K562 (cell line): ENCODE measurements around the gene GYS1. TPM values are rescaled to one million over a fixed set of nuclear protein-coding genes. Genes with fewer than 3 reads are reported as not detected.

Experiments used
- ARID3A ChIP-seq: IDR thresholded peaks from 2 replicates; pipeline ENCODE4 v1.6.1; 2012; ENCODE audit warnings: low read depth, low read length, improper control_type of control experiment, borderline replicate concordance
- ATF1 ChIP-seq, 2 experiments: fragments of 450-650 bp in 1 of 2; IDR thresholded peaks; 2 replicates each; pipeline ENCODE4 v1.6.1; 2016; ENCODE audit warnings: missing compliant biosample characterization in 1 of 2, missing genetic modification characterization in 1 of 2
- CREB1 ChIP-seq, 2 experiments: sonication (generic) in 1 of 2; formaldehyde crosslinking in 1 of 2; IDR thresholded peaks; 2 replicates each; pipeline versions ENCODE4 v1.6.1 to v1.8.0; 2012 to 2022; ENCODE audit warnings: inconsistent platforms in 1 of 2, mild to moderate bottlenecking in 1 of 2, missing genetic modification reagents in 1 of 2, moderate library complexity in 1 of 2
- EP400 ChIP-seq: fragments of 450-650 bp; IDR thresholded peaks from 2 replicates; pipeline ENCODE4 v1.6.1; 2017; ENCODE audit warnings: antibody characterized with exemption, mild to moderate bottlenecking, moderate library complexity
- FOXK1 ChIP-seq: sonication (generic); formaldehyde crosslinking; IDR thresholded peaks from 2 replicates; pipeline ENCODE4 v1.8.0; 2022; ENCODE audit warnings: missing genetic modification reagents, mild to moderate bottlenecking, borderline replicate concordance
- GABPA ChIP-seq: fragments of 200-800 bp; sonication (Bioruptor generic); conservative IDR thresholded peaks from 2 replicates; pipeline ENCODE4 v1.6.1; 2016; ENCODE audit warnings: low read depth, missing genetic modification characterization, missing compliant biosample characterization
- HNRNPK ChIP-seq: fragments of 200-400 bp; formaldehyde crosslinking; IDR thresholded peaks from one replicate; pipeline ENCODE4 v1.6.1; 2018; ENCODE audit warnings: mild to moderate bottlenecking, low read depth, low read length; ENCODE audit not compliant: poor library complexity, severe bottlenecking
- MLX ChIP-seq, 2 experiments: fragments of 450-650 bp in 1 of 2; sonication (generic) in 1 of 2; formaldehyde crosslinking; conservative IDR thresholded peaks; 2 replicates each; pipeline versions ENCODE4 v1.4.0 to v1.8.1; 2020 to 2022; ENCODE audit warnings: mild to moderate bottlenecking in 1 of 2, missing genetic modification reagents in 1 of 2
- NFE2 ChIP-seq: IDR thresholded peaks from 2 replicates; pipeline ENCODE4 v1.6.1; 2014; ENCODE audit warnings: antibody characterized with exemption, low read depth
- NFYB ChIP-seq: IDR thresholded peaks from 2 replicates; pipeline ENCODE4 v1.6.1; 2011; ENCODE audit warnings: mild to moderate bottlenecking, moderate library complexity; ENCODE audit not compliant: insufficient read length; ENCODE audit errors: extremely low read depth
- PPARD ChIP-seq: fragments of 250-450 bp; sonication (Bioruptor Pico); IDR thresholded peaks from 2 replicates; pipeline ENCODE4 v1.8.0; 2022; ENCODE audit warnings: inconsistent platforms, mild to moderate bottlenecking, moderate library complexity
- PRDM10 ChIP-seq: fragments of 450-650 bp; IDR thresholded peaks from 2 replicates; pipeline ENCODE4 v1.6.1; 2018; ENCODE audit not compliant: partially characterized antibody
- TAF9B ChIP-seq: fragments of 450-650 bp; IDR thresholded peaks from 2 replicates; pipeline ENCODE4 v1.6.1; 2018; ENCODE audit warnings: mild to moderate bottlenecking; ENCODE audit not compliant: partially characterized antibody
- TEAD2 ChIP-seq: fragments of 450-650 bp; IDR thresholded peaks from 2 replicates; pipeline ENCODE4 v1.6.1; 2016; ENCODE audit warnings: missing genetic modification characterization, control low read depth, missing compliant biosample characterization
- ZNF354B ChIP-seq: fragments of 250-450 bp; sonication (Bioruptor Pico); IDR thresholded peaks from 2 replicates; pipeline ENCODE4 v1.4.0; 2020
- ZNF512 ChIP-seq: IDR thresholded peaks from 2 replicates; pipeline ENCODE4 v1.6.1; 2016; ENCODE audit warnings: missing genetic modification characterization, missing compliant biosample characterization
- ZNF589 ChIP-seq: fragments of 200-800 bp; sonication (Bioruptor generic); IDR thresholded peaks from 2 replicates; pipeline ENCODE4 v1.6.1; 2016; ENCODE audit warnings: low read depth, missing genetic modification characterization, missing compliant biosample characterization
- ZNF778 ChIP-seq: fragments of 450-650 bp; formaldehyde crosslinking; IDR thresholded peaks from 2 replicates; pipeline ENCODE4 v1.4.0; 2020; ENCODE audit warnings: mild to moderate bottlenecking, moderate library complexity
- ZZZ3 ChIP-seq: fragments of 450-650 bp; IDR thresholded peaks from 2 replicates; pipeline ENCODE4 v1.6.1; 2016; ENCODE audit warnings: antibody characterized with exemption, mild to moderate bottlenecking, moderate library complexity
- polyA plus RNA-seq, 8 experiments: library from polyadenylated mRNA; depleted of rRNA in 4 of 8; stranded (reverse) in 5 of 8; unstranded in 3 of 8; fragments of >200 nt; fragmentation: Nextera tagmentation in 2 of 8; fragmentation: Illumina TruSeq in 1 of 8; extraction: Ambion mirVana in 2 of 8; extraction: Trizol in 1 of 8; gene quantifications; 2 replicates each; pipeline versions ENCODE4 v1.2.1 to v1.2.3, GENCODE V29; 2011 to 2014; ENCODE audit warnings: inconsistent platforms in 1 of 8, missing spikeins in 1 of 8
- total RNA-seq, 7 experiments: library from RNA; depleted of rRNA in 6 of 7; stranded (reverse); fragments of >200 nt in 6 of 7; fragmentation: Illumina TruSeq in 2 of 7; extraction: Trizol in 2 of 7; gene quantifications; 2 replicates each; pipeline versions ENCODE4 v1.2.1 to v1.2.3, GENCODE V29; 2011 to 2021; ENCODE audit warnings: low replicate concordance in 1 of 7

The GYS1 gene
- total and polyA plus RNA-seq, 9 of the 15 experiments (the other 6 are each of a cell fraction or from before 2014, with no cell fraction given): 1.9 to 31.1 (median 15.2) TPM

DNA sequence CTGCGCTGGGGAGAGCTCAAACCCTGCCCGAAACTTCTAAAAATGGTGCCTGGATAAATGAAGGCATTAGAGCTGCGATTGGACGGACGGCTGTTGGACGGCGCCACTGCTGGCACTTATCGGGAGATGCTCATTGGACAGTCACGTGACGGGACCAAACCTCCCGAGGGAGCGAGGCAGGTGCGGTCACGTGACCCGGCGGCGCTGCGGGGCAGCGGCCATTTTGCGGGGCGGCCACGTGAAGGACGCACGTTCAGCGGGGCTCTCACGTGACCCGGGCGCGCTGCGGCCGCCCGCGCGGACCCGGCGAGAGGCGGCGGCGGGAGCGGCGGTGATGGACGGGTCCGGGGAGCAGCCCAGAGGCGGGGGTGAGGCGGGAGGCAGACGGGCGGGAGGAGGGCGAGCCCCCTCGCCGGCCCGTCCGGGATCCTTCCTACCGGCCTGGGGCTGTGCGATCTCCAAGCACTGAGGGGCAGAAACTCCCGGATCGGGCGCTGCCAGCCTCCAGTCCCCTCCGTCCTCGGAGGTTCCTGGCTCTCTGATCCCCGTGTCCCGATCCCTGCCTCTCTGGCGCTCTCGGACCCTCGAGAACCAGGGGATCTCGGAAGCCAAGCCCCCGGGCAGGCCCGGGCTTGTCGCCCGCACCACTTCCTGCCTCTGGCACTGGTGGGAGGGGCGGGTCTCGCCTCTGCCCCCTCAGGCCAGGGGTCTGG, 38.4 kb downstream of the GYS1 start, which contains the start of gene BAX (continued):
- TF ChIP-seq ZNF512 (tag): no peak
- peak; percentile 53 for TF ChIP-seq NFYB
- TF ChIP-seq PPARD (CRISPR knock-in tag): no peak
- TF ChIP-seq PRDM10: peak; percentile 87
- peak; percentile 83; the same call in 1 of the 2 replicates for TF ChIP-seq ZNF589 (CRISPR knock-in tag)
- TF ChIP-seq FOXK1: no peak
- TF ChIP-seq ZNF778 (CRISPR knock-in tag): no peak
- TF ChIP-seq TEAD2 (tag): no peak
- TF ChIP-seq HNRNPK: no peak
- TF ChIP-seq EP400: peak; percentile 70; the same call in 1 of the 2 replicates
- no peak for TF ChIP-seq ZNF354B
- no peak for TF ChIP-seq ZZZ3
- TF ChIP-seq CREB1 (IDR thresholded peaks at IDR 0.05): peak; percentile 79
- TF ChIP-seq CREB1 (CRISPR knock-in tag; IDR thresholded peaks at IDR 0.05): peak; percentile 81; the same call in 1 of the 2 replicates
- no peak for TF ChIP-seq ATF1 (CRISPR knock-in tag; IDR thresholded peaks at IDR 0.05)
- TF ChIP-seq ATF1 (tag; IDR thresholded peaks at IDR 0.05): peak; percentile 91
- TF ChIP-seq ARID3A: no peak
- peak; percentile 48 for TF ChIP-seq TAF9B
- TF ChIP-seq MLX (CRISPR knock-in tag; conservative IDR thresholded peaks at IDR 0.05): no peak
- TF ChIP-seq GABPA (tag): peak; percentile 24; the same call in 1 of the 2 replicates
- TF ChIP-seq NFE2: no peak
